ENCODE results near the gene CARNS1. TPM values are rescaled to one million over a fixed set of nuclear protein-coding genes. Genes with fewer than 3 reads are reported as not detected.
"Not testable (repeated sequence)": the region's sequence is repeated elsewhere in the genome, so short reads cannot be mapped to it uniquely, and the experiment has no call there.

Gene CARNS1
- total RNA-seq, 1 experiment from 2014 or later, result not detected

GRCh38 chr11:67402192-67402839 is 13.2 kb upstream of the CARNS1 start:
- H3K9me2 ChIP-seq (replicated peaks; ENCODE audit: insufficient read depth, low read length); H3K27me3 ChIP-seq (ENCODE audit: low read length); H3K9me3 ChIP-seq (ENCODE audit: low read length); H2AFZ ChIP-seq (ENCODE audit: low read length); DNase-seq: not testable (repeated sequence)
- peaks cover 34% of the 10 kb centered on the region for H3K79me2 ChIP-seq (ENCODE audit: low read length)
- peaks cover 68% of the 10 kb centered on the region for H3K4me1 ChIP-seq (ENCODE audit: low read length)
- H3K36me3 ChIP-seq (ENCODE audit: insufficient read depth, low read length), result peaks cover 19% of the 10 kb centered on the region; the same call in 1 of the 2 replicates
- peak overlapping the region; percentile 75 for H3K9ac ChIP-seq (ENCODE audit: low read length)
- peak overlapping the region; percentile 87 for H3K4me2 ChIP-seq (ENCODE audit: low read depth, low read length, poor library complexity, severe bottlenecking)
- peak overlapping the region; percentile 65 for H3K4me3 ChIP-seq (ENCODE audit: low read length)
- peak overlapping the region; percentile 92 for H3K27ac ChIP-seq (ENCODE audit: low read length)
- peaks cover 13% of the 10 kb centered on the region; the same call in 1 of the 2 replicates for H4K20me1 ChIP-seq (ENCODE audit: insufficient read depth, low read depth, low read length)

GRCh38 chr11:67403085-67403484 is 12.4 kb upstream of the CARNS1 start:
- H3K4me3 ChIP-seq (ENCODE audit: low read length), result peak overlapping the region; percentile 93
- H3K9me2 ChIP-seq (replicated peaks; ENCODE audit: insufficient read depth, low read length); H2AFZ ChIP-seq (ENCODE audit: low read length); DNase-seq; H3K27me3 ChIP-seq (ENCODE audit: low read length); H3K9me3 ChIP-seq (ENCODE audit: low read length): not testable (repeated sequence)
- peak overlapping the region; percentile 96 for H3K4me2 ChIP-seq (ENCODE audit: low read depth, low read length, poor library complexity, severe bottlenecking)
- H3K4me1 ChIP-seq (ENCODE audit: low read length), result peaks cover 75% of the 10 kb centered on the region
- H3K79me2 ChIP-seq (ENCODE audit: low read length), result peaks cover 31% of the 10 kb centered on the region
- H3K9ac ChIP-seq (ENCODE audit: low read length), result peak overlapping the region; percentile 97
- H4K20me1 ChIP-seq (ENCODE audit: insufficient read depth, low read depth, low read length), result peaks cover 13% of the 10 kb centered on the region; the same call in 1 of the 2 replicates
- H3K36me3 ChIP-seq (ENCODE audit: insufficient read depth, low read length), result peaks cover 16% of the 10 kb centered on the region; the same call in 1 of the 2 replicates
- peak overlapping the region; percentile 92 for H3K27ac ChIP-seq (ENCODE audit: low read length)

- 0 out of 2 replicates have a peak, but pooled peaks cover 4% of the 10 kb centered on the region for H3K36me3 ChIP-seq (ENCODE audit: insufficient read depth, low read length)
- no peak for DNase-seq
- H3K79me2 ChIP-seq (ENCODE audit: low read length), result peaks cover 23% of the 10 kb centered on the region
- H3K4me1 ChIP-seq (ENCODE audit: low read length), result peaks cover 86% of the 10 kb centered on the region
- H3K27me3 ChIP-seq (ENCODE audit: low read length), result no peaks in the 10 kb centered on the region
- H3K27ac ChIP-seq (ENCODE audit: low read length), result peak overlapping the region; percentile 92
- H2AFZ ChIP-seq (ENCODE audit: low read length), result no peak overlapping the region
- H4K20me1 ChIP-seq (ENCODE audit: insufficient read depth, low read depth, low read length), result peaks cover 13% of the 10 kb centered on the region; the same call in 1 of the 2 replicates
- peak overlapping the region; percentile 96 for H3K4me2 ChIP-seq (ENCODE audit: low read depth, low read length, poor library complexity, severe bottlenecking)
- H3K9me2 ChIP-seq (replicated peaks; ENCODE audit: insufficient read depth, low read length), result no peaks in the 10 kb centered on the region
- H3K9me3 ChIP-seq (ENCODE audit: low read length), result no peaks in the 10 kb centered on the region
- H3K4me3 ChIP-seq (ENCODE audit: low read length), result peak overlapping the region; percentile 93
- H3K9ac ChIP-seq (ENCODE audit: low read length), result peak overlapping the region; percentile 97
Observed at GRCh38 chr11:67404515-67405195, 10.8 kb upstream of the CARNS1 start.

- no peaks in the 10 kb centered on the region for H3K9me3 ChIP-seq (ENCODE audit: low read length)
- H3K9me2 ChIP-seq (replicated peaks; ENCODE audit: insufficient read depth, low read length), result no peaks in the 10 kb centered on the region
- no peaks in the 10 kb centered on the region for H3K27me3 ChIP-seq (ENCODE audit: low read length)
- H3K4me2 ChIP-seq (ENCODE audit: low read depth, low read length, poor library complexity, severe bottlenecking), result peak overlapping the region; percentile 96
- 0 out of 2 replicates have a peak, but pooled peaks cover 2% of the 10 kb centered on the region for H3K36me3 ChIP-seq (ENCODE audit: insufficient read depth, low read length)
- H3K4me3 ChIP-seq (ENCODE audit: low read length), result peak overlapping the region; percentile 93
- peaks cover 89% of the 10 kb centered on the region for H3K4me1 ChIP-seq (ENCODE audit: low read length)
- H3K27ac ChIP-seq (ENCODE audit: low read length), result peak overlapping the region; percentile 92
- H4K20me1 ChIP-seq (ENCODE audit: insufficient read depth, low read depth, low read length), result peaks cover 11% of the 10 kb centered on the region; the same call in 1 of the 2 replicates
- DNase-seq, result no peak
- H3K79me2 ChIP-seq (ENCODE audit: low read length), result peaks cover 20% of the 10 kb centered on the region
- peak overlapping the region; percentile 97 for H3K9ac ChIP-seq (ENCODE audit: low read length)
- no peak overlapping the region for H2AFZ ChIP-seq (ENCODE audit: low read length)
Observed at GRCh38 chr11:67405196-67405567, 10.3 kb upstream of the CARNS1 start.

GRCh38 chr11:67405688-67406339 is 9.7 kb upstream of the CARNS1 start:
- Histone ChIP-seq H4K20me1 (ENCODE audit: insufficient read depth, low read depth, low read length) (peaks cover 5% of the 10 kb centered on the region; the same call in 1 of the 2 replicates), H3K9ac (ENCODE audit: low read length) (peak overlapping the region; percentile 97), H3K27ac (ENCODE audit: low read length) (peak overlapping the region; percentile 92), H3K4me2 (ENCODE audit: low read depth, low read length, poor library complexity, severe bottlenecking) (peak overlapping the region; percentile 96), H3K9me3 (ENCODE audit: low read length) (no peaks in the 10 kb centered on the region), H3K36me3 (ENCODE audit: insufficient read depth, low read length) (no peaks in the 10 kb centered on the region), H2AFZ (ENCODE audit: low read length) (no peak overlapping the region), H3K79me2 (ENCODE audit: low read length) (peaks cover 14% of the 10 kb centered on the region), H3K27me3 (ENCODE audit: low read length) (no peaks in the 10 kb centered on the region), H3K9me2 (replicated peaks; ENCODE audit: insufficient read depth, low read length) (no peaks in the 10 kb centered on the region), H3K4me3 (ENCODE audit: low read length) (peak overlapping the region; percentile 93; the same call in 1 of the 2 replicates), H3K4me1 (ENCODE audit: low read length) (peaks cover 89% of the 10 kb centered on the region)
- DNase-seq, result no peak

GRCh38 chr11:67406420-67406968 is 9.0 kb upstream of the CARNS1 start:
- Histone ChIP-seq H3K4me2 (ENCODE audit: low read depth, low read length, poor library complexity, severe bottlenecking) (peak overlapping the region; percentile 96), H3K79me2 (ENCODE audit: low read length) (peaks cover 8% of the 10 kb centered on the region), H3K9ac (ENCODE audit: low read length) (peak overlapping the region; percentile 97)

GRCh38 chr11:67406969-67407687 is 8.3 kb upstream of the CARNS1 start:
- peak; percentile 76 for DNase-seq
- Histone ChIP-seq H3K79me2 (ENCODE audit: low read length) (peaks cover 8% of the 10 kb centered on the region), H3K4me3 (ENCODE audit: low read length) (peak overlapping the region; percentile 93; the same call in 1 of the 2 replicates), H4K20me1 (ENCODE audit: insufficient read depth, low read depth, low read length) (peaks cover 4% of the 10 kb centered on the region; the same call in 1 of the 2 replicates), H3K27me3 (ENCODE audit: low read length) (no peaks in the 10 kb centered on the region), H3K9ac (ENCODE audit: low read length) (peak overlapping the region; percentile 97), H3K27ac (ENCODE audit: low read length) (peak overlapping the region; percentile 92), H3K4me1 (ENCODE audit: low read length) (peaks cover 98% of the 10 kb centered on the region), H3K36me3 (ENCODE audit: insufficient read depth, low read length) (no peaks in the 10 kb centered on the region), H3K9me3 (ENCODE audit: low read length) (no peaks in the 10 kb centered on the region), H2AFZ (ENCODE audit: low read length) (no peak overlapping the region), H3K4me2 (ENCODE audit: low read depth, low read length, poor library complexity, severe bottlenecking) (peak overlapping the region; percentile 96), H3K9me2 (replicated peaks; ENCODE audit: insufficient read depth, low read length) (no peaks in the 10 kb centered on the region)

More at GRCh38 chr11:67406420-67406968, 9.0 kb upstream of the CARNS1 start:
- peak overlapping the region; percentile 93; the same call in 1 of the 2 replicates for H3K4me3 ChIP-seq (ENCODE audit: low read length)
- DNase-seq, result no peak
- no peaks in the 10 kb centered on the region for H3K9me3 ChIP-seq (ENCODE audit: low read length)
- H2AFZ ChIP-seq (ENCODE audit: low read length), result no peak overlapping the region
- H3K27ac ChIP-seq (ENCODE audit: low read length), result peak overlapping the region; percentile 92
- peaks cover 95% of the 10 kb centered on the region for H3K4me1 ChIP-seq (ENCODE audit: low read length)
- no peaks in the 10 kb centered on the region for H3K9me2 ChIP-seq (replicated peaks; ENCODE audit: insufficient read depth, low read length)
- H3K36me3 ChIP-seq (ENCODE audit: insufficient read depth, low read length), result no peaks in the 10 kb centered on the region
- peaks cover 4% of the 10 kb centered on the region; the same call in 1 of the 2 replicates for H4K20me1 ChIP-seq (ENCODE audit: insufficient read depth, low read depth, low read length)
- H3K27me3 ChIP-seq (ENCODE audit: low read length), result no peaks in the 10 kb centered on the region
